Measurements from ENCODE around the gene LAPTM5. TPM values are rescaled to one million over a fixed set of nuclear protein-coding genes. Genes with fewer than 3 reads are reported as not detected.
A peak's percentile ranks its signal among the peaks of the same experiment; 100 is the strongest.

LAPTM5 gene
- total and polyA plus RNA-seq, 10 of the 15 experiments (the other 5 are each of a cell fraction or from before 2014, with no cell fraction given): 24.1 to 1,034 (median 687) TPM

GRCh38 chr1:30732277-30732996 is 25.1 kb downstream of the LAPTM5 start:
- ChIA-PET POLR2A (interaction anchor here (1.4 to 6.7 kb wide), 5 partner anchors 11 to 26 kb away, joined by 4 to 96 read pairs (median 10); partner anchors contain the start of gene LAPTM5), SMC1A (ENCODE audit: uncharacterized antibody, unreplicated experiment) (interaction anchor here (1.0 to 21.5 kb wide), 5 partner anchors 13 to 47 kb away, joined by 3 to 556 read pairs (median 9); partner anchors contain the start of gene LAPTM5), CTCF (interaction anchor here (0.6 to 11.2 kb wide), 10 partner anchors 8 to 178 kb away, joined by 3 to 221 read pairs (median 4); partner anchors contain the start of gene LAPTM5), RAD21 (ENCODE audit: unreplicated experiment) (interaction anchor here (0.7 to 15.6 kb wide), 8 partner anchors 9 to 48 kb away, joined by 3 to 538 read pairs (median 6); partner anchors contain the start of gene LAPTM5)
- H3K27me3 ChIP-seq (replicated peaks in 1 of 2; ENCODE audit: control insufficient read depth in 2 of 2, insufficient read depth in 2 of 2, low read length in 1 of 2): no peaks in the 10 kb centered on the region
- H4K20me1 ChIP-seq (ENCODE audit: control insufficient read depth, insufficient read depth): no peaks in the 10 kb centered on the region; the same call in 1 of the 2 replicates
- no peak for DNase-seq (ENCODE audit: low read depth, low spot score)
- no peak overlapping the region for H3K27ac ChIP-seq (ENCODE audit: control insufficient read depth, insufficient read depth)
- no peak for FAIRE-seq
- BruUV-seq (replicated peaks): TSS peak; percentile 91
- no peak overlapping the region for H3K9ac ChIP-seq (ENCODE audit: control insufficient read depth, insufficient read depth, low read length)
- no peaks in the 10 kb centered on the region for H3K9me3 ChIP-seq (replicated peaks; ENCODE audit: control insufficient read depth, insufficient read depth, low read length)
- peaks cover 28 to 30% of the 10 kb centered on the region in 2 experiments for H3K36me3 ChIP-seq (ENCODE audit: control insufficient read depth in 2 of 2, insufficient read depth in 2 of 2, low read length in 1 of 2)
- WGBS (ENCODE audit: insufficient coverage, insufficient replicate concordance, low lambda C conversion rate, missing lambda C conversion rate): 14% methylated on average over 10 of the region's 10 CpGs
- H3K4me3 ChIP-seq: no peak overlapping the region
- peaks cover 23% of the 10 kb centered on the region for H3K4me1 ChIP-seq (ENCODE audit: control insufficient read depth, insufficient read depth, low read length)
- no peak overlapping the region for H3K4me2 ChIP-seq (ENCODE audit: control insufficient read depth, insufficient read depth)
- ATAC-seq: peak; percentile 63
- intact Hi-C loops (cut with micrococcal nuclease; ENCODE audit: unreplicated experiment): no loop called here
- in situ Hi-C loops (cut with MboI): no loop called here
- H3K79me2 ChIP-seq (ENCODE audit: control insufficient read depth, insufficient read depth, low read length): no peaks in the 10 kb centered on the region
- H2AFZ ChIP-seq (ENCODE audit: control insufficient read depth, low read depth, low read length): no peak overlapping the region
- TF ChIP-seq RFX5 (IDR thresholded peaks at IDR 0.05; ENCODE audit: low read depth, low read length) (no peak), FOXK2 (IDR thresholded peaks at IDR 0.05) (no peak), BACH1 (IDR thresholded peaks at IDR 0.05; ENCODE audit: borderline replicate concordance) (no peak), IRF4 (IDR thresholded peaks at IDR 0.05; ENCODE audit: low read depth, low read length) (no peak), E4F1 (IDR thresholded peaks at IDR 0.05; ENCODE audit: borderline replicate concordance, partially characterized antibody) (no peak), SMARCA5 (IDR thresholded peaks at IDR 0.05) (peak; percentile 36; the same call in 1 of the 2 replicates), ETV6 (conservative IDR thresholded peaks at IDR 0.05 in 1 of 2, IDR thresholded peaks at IDR 0.05 in 1 of 2; ENCODE audit: borderline replicate concordance in 1 of 2, low read depth in 1 of 2) (no peak), HSF1 (IDR thresholded peaks at IDR 0.05; ENCODE audit: low read depth, low read length) (no peak), SKIL (IDR thresholded peaks at IDR 0.05; ENCODE audit: low read depth, poor library complexity, severe bottlenecking) (no peak), RELA (IDR thresholded peaks at IDR 0.05; ENCODE audit: borderline replicate concordance, partially characterized antibody) (no peak), NRF1 (conservative IDR thresholded peaks at IDR 0.05; ENCODE audit: low read depth, low read length) (no peak), CBFB (IDR thresholded peaks at IDR 0.05; ENCODE audit: low read depth) (0 out of 2 replicates have a peak, but pooled peaks have one; percentile 39), MYB (IDR thresholded peaks at IDR 0.05; ENCODE audit: borderline replicate concordance, low read depth, low read length) (no peak), CEBPB (IDR thresholded peaks at IDR 0.05; ENCODE audit: borderline replicate concordance in 1 of 2, low read depth in 2 of 2, low read length in 2 of 2) (no peak), NBN (IDR thresholded peaks at IDR 0.05) (peak; percentile 49; the same call in 1 of the 2 replicates)

Measured in GM12878 (cell line).